Non-pigmented ciliary epithelial cell (primary cell): ENCODE data around the gene SGTB.
"Not testable (repeated sequence)": the region's sequence is repeated elsewhere in the genome, so short reads cannot be mapped to it uniquely, and the experiment has no call there.

Source experiments
- DNase-seq: peaks from one replicate; pipeline ENCODE4 v3.0.0-alpha.2; 2010; ENCODE audit warnings: low read depth

The SGTB gene

DNA sequence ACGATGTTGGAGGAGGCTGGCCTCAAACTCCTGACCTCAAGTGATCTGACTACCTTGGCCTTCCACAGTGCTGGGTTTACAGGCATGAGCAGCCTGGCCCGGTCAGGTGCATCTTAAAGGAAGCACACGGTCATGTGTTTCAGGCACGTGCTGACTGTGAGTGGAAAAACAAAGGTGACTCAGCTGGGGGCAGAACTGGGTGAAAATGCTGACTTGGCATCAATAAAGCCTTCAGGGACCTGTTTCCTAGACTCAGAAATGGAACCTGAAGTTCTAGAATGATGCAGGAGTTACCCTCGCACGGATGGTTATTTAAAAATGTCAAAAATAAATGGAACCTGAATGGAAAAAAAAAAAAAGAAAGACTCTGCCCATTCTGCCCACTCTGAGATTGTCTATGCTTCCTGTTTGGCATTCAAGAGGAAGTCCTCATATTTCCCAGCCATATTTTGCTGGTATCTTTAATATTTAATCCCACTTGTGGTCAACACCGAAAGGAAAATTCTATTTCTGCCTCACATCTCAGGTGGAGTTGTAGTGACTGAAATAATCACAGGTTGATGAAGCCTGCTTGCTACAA, 12.4 kb upstream of the SGTB start:
- DNase-seq, result not testable (repeated sequence)

DNA sequence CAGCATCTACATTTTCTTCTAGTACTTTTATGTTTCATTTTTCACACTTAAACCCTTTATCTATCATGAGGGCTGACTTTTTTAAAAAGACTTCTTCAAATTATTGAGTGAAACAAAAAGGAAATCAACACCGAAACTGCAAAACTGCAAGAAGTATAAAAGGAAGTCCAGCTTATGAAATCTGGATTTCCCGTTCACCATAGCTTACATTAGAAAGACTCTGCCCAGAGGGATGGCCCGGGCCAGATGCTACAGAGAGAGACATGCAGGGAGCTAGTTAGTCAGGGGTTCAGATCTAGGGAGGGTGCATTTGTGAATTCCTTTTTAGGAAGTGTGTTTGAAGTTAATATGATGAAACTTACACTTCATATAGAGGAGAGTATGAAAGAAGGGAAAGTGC, 10.1 kb upstream of the SGTB start:
- DNase-seq, result not testable (repeated sequence)

GRCh38 chr5:65730910-65731309, 9.0 kb upstream of the SGTB start:
- DNase-seq, result no peak

- DNase-seq, result no peak
Observed at GRCh38 chr5:65728218-65728617, 6.3 kb upstream of the SGTB start.

- no peak for DNase-seq
Observed at GRCh38 chr5:65727491-65728156, 5.7 kb upstream of the SGTB start.

DNA sequence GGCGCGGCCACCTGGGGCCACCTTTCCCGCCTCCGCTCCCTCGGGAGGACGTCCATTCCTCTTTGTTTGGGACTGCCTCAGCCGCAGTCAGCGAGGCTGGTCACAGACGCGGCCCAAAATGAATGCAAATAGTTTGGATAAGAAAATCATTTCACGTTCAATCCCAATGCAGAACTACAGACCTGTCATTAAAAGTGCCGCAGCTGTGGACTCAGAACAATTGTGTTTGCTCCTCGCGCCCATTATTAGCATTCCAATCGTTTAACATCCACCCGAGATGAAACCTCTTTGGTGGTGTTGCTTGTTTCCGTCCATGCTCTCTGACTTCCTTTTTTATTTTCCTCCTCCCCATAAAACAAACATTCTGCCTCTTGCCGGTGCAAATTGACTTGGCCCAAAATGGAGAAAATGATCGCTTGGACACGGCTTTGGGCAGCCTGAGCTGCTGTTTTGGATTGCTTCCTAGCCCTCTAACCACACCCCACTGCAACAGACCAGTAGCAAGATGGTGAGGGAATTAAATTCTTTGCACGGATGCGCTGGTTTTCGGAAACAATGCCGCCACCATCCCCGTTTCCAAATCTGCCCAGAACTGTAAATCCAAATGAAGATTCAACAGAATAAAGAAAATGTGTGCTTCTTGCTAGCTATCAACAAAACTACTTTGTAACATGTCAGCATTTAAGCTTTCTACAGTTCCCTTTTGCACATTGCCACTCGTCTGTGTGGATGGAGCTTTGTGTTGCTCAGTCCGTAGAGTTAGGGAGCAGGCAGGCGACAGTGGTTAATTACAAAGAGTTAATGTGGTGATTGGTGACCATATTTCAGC, 880 bp upstream of the SGTB start:
- DNase-seq, result peak; percentile 8

DNA sequence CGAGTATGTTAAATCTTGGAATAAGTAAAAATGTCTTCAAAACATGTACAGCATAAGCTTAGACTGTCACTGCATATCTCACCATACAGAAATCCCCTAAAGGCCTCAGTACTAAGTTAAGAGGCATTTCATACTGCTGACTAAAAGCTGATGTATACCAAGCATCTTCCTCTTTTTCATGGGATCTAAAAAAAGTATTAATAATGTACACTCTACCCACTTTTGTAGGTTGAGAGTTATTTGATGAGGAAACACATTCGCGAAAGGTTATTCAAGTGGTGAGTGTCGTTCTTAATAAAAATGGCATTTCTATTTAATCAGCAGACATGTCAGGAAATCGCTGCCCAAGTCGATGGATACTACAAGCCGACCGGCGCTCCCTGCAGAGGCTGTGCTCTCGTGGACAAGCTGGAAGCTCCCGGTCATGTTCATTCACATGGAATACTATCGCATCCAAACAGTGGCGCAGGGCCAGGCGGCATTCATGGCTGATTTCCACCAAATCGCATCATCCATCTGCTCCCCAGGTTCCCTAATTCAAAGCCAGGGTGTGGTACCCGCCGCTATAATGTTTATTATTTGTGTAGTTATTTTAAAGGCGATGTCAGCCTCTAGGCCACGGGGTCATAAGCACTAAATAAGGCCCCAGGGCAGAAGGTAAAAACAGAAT, 724 bp downstream of the SGTB start:
- DNase-seq, result peak; percentile 38

GRCh38 chr5:65718576-65719310, 3.2 kb downstream of the SGTB start:
- DNase-seq, result no peak

GRCh38 chr5:65708145-65708544, 13.8 kb downstream of the SGTB start:
- DNase-seq, result no peak

DNA sequence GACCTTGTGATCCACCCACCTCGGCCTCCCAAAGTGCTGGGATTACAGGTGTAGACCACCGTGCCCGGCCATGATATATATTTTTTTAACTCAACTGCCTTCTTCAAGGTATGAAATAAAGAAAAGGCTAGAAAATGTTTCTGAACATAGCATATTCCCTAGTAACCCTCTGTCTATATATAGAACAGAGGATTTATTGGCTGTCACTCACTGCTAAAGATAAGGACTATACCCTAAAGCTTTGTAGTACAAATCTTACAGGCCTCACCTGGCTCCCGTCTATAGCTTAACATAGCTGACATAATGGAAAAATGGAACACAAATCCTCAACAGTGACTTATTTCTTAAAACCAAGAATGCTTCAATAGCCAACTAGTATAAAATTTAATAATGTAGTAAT, 14.2 kb downstream of the SGTB start:
- DNase-seq, result no peak

DNA sequence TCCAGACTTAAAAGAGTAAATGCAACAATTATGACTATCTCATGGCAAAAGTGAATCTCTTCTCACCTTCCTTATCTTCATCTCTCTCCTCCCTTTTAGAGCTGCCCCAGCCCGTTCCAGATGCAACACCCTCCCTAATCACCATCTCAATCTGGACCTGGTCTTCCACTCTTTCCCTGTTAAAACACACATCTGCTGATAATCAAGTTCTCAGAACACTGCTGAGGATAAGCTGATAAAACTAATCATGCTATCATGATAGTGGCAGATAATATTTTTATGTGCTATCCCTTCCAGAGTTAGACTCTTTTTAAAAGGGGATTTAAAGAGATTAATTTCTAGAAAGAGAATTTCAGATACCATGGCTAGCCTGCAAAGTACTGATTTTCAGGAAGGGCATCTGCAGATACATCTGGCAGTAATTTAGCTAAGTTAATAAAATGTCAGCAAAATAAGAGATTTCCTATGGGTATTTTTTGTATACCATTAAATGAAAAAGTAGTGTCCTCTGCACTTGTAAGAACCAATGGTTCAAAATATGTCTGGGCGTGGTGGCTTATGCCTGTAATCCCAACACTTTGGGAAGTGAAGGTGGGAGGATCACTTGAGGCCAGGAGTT, 17.2 kb downstream of the SGTB start:
- DNase-seq, result no peak

GRCh38 chr5:65702036-65702435, 19.9 kb downstream of the SGTB start:
- no peak for DNase-seq

DNA sequence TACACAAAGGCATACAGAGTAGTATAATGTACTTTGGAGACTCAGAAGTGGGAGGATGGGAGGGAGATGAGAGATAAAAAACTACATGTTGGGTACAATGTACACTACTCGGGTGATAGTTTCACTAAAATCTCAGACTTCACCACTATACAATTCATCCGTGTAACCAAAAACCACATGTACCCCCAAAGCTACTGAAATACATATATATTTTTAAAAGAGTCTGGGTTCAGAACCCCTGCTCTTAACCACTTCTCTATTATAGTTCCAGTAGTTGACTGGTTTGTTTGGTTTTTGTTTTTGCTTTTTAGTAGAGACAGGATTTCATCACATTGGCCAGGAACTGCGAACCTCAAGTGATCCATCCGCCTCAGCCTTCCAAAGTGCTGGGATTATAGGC, 22.6 kb downstream of the SGTB start:
- no peak for DNase-seq

DNA sequence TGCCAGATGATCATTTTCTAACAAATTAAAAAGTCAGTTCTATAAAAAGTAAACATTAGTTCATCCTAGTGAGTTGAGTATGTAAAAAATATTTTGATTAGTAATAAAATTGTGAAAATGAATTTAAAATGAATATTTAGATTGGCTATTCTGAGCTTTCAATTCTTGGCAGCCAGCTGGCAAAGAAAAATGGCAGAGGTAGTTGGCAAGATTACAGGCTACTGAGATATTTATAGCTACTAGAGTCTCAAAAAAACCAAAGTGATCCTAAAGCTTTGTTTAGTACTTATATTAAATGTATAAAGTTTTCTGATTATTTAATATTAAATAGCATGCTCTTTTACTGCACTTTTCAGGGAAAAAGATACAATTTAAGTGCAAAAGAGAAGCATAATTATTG, 25.0 kb downstream of the SGTB start:
- DNase-seq, result no peak

GRCh38 chr5:65695896-65696295, 26.0 kb downstream of the SGTB start:
- DNase-seq, result no peak

- DNase-seq, result no peak
Observed at GRCh38 chr5:65695162-65695755, 26.6 kb downstream of the SGTB start.

DNA sequence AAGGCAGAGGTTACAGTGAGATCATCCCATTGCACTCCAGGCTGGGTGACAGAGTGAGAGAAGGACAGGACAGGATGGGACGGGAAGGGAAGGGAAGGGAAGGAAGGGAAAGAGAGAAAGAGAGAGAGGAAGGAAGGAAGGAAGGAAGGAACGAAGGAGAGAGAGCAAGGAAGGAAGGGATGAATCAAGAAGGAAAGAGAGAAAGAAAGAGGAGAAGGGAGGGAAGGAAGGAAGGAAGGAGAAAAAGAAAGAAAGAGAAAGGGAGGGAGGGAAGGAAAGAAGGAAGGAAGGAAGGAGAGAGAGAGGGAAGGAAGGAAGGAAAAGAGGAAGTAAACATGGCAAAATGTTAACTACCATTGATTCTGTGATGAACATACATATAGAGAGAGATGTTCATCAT, 28.8 kb downstream of the SGTB start:
- no peak for DNase-seq

- no peak for DNase-seq
Observed at GRCh38 chr5:65682148-65682547, 39.8 kb downstream of the SGTB start.

DNA sequence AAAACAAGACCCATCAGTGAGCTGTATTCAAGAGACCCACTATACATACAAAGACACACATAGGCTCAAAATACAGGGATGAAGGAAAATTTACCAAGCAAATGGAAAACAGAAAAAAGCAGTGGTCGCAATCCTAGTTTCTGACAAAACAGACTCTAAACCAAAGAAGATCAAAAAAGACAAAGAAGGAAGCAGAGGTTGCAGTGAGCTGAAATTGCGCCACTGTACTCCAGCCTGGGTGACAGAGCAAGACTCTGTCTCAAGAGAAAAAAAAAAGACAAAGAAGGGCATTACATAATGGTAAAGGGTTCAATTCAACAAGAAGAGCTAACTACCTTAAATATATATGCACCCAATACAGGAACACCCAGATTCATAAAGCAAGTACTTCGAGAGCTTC, 45.9 kb downstream of the SGTB start:
- not testable (repeated sequence) for DNase-seq

- no peak for DNase-seq
Observed at GRCh38 chr5:65674749-65675148, 47.2 kb downstream of the SGTB start.

- DNase-seq, result peak; percentile 45
Observed at GRCh38 chr5:65672796-65673195, 49.1 kb downstream of the SGTB start.
